NCI-H526 (cell line): Measurements from ENCODE around the gene ZNHIT6.
"Not testable (repeated sequence)": the region's sequence is repeated elsewhere in the genome, so short reads cannot be mapped to it uniquely, and the experiment has no call there.

Experiments
- DNase-seq, 2 experiments: peaks; one replicate each; lab custom pipeline; 2025; lab: John Stamatoyannopoulos, UW

Gene ZNHIT6

GRCh38 chr1:85665932-85666331, 42.3 kb downstream of the ZNHIT6 start:
- DNase-seq: no peak

GRCh38 chr1:85663382-85663781, 44.9 kb downstream of the ZNHIT6 start:
- DNase-seq: no peak

GRCh38 chr1:85661767-85662166, 46.5 kb downstream of the ZNHIT6 start:
- DNase-seq: no peak

- DNase-seq: no peak
Measured at GRCh38 chr1:85660541-85660940, 47.7 kb downstream of the ZNHIT6 start.

- no peak for DNase-seq
Measured at GRCh38 chr1:85659174-85659573, 49.1 kb downstream of the ZNHIT6 start.

GRCh38 chr1:85656948-85657347, 51.3 kb downstream of the ZNHIT6 start:
- no peak for DNase-seq

- DNase-seq: no peak
Measured at GRCh38 chr1:85656256-85656655, 52.0 kb downstream of the ZNHIT6 start.

GRCh38 chr1:85655315-85655714, 52.9 kb downstream of the ZNHIT6 start:
- no peak for DNase-seq

- no peak for DNase-seq
Measured at GRCh38 chr1:85654066-85654782, 54.0 kb downstream of the ZNHIT6 start.

- DNase-seq: no peak
Measured at GRCh38 chr1:85652327-85652726, 55.9 kb downstream of the ZNHIT6 start.

GRCh38 chr1:85650645-85651044, 57.6 kb downstream of the ZNHIT6 start:
- no peak for DNase-seq

GRCh38 chr1:85649591-85649990, 58.6 kb downstream of the ZNHIT6 start:
- DNase-seq: no peak

GRCh38 chr1:85641598-85642556, 66.4 kb downstream of the ZNHIT6 start:
- DNase-seq: peak; percentile 50 to 73

GRCh38 chr1:85639920-85640319, 68.3 kb downstream of the ZNHIT6 start:
- DNase-seq: not testable (repeated sequence)

GRCh38 chr1:85638412-85638811, 69.8 kb downstream of the ZNHIT6 start:
- no peak for DNase-seq

GRCh38 chr1:85630493-85630892, 77.7 kb downstream of the ZNHIT6 start:
- DNase-seq: no peak

GRCh38 chr1:85629532-85629920, 78.7 kb downstream of the ZNHIT6 start:
- no peak for DNase-seq

- no peak for DNase-seq
Measured at GRCh38 chr1:85628791-85629531, 79.3 kb downstream of the ZNHIT6 start.

GRCh38 chr1:85626818-85627217, 81.4 kb downstream of the ZNHIT6 start:
- DNase-seq: no peak

- no peak for DNase-seq
Measured at GRCh38 chr1:85624361-85624760, 83.9 kb downstream of the ZNHIT6 start.

- DNase-seq: no peak
Measured at GRCh38 chr1:85623061-85623471, 85.2 kb downstream of the ZNHIT6 start.

GRCh38 chr1:85621430-85621829, 86.8 kb downstream of the ZNHIT6 start:
- DNase-seq: no peak
